Lung (tissue), 12 donors: ENCODE measurements around the gene SIK3. TPM values are rescaled to one million over a fixed set of nuclear protein-coding genes. Genes with fewer than 3 reads are reported as not detected.

Experiments
- ATAC-seq: fragments of 200-7000 bp; cut with Tn5 transposase; one replicate; pipeline ENCODE4 v1.9.1; 2020; ENCODE audit warnings: moderate number of reproducible peaks; ENCODE audit not compliant: insufficient read depth, low FRiP score
- DNase-seq, 3 donors: peaks; one replicate each; pipeline ENCODE4 v3.0.0-alpha.2; 2013 to 2017
- H3K27ac ChIP-seq, 2 donors: one replicate each; pipeline ENCODE4 v1.5.1; 2013; ENCODE audit warnings: mild to moderate bottlenecking in 2 of 2, moderate library complexity in 2 of 2, control low read depth in 1 of 2, inconsistent platforms in 1 of 2, low read depth in 1 of 2, low read length in 1 of 2
- H3K27me3 ChIP-seq, 3 donors: one replicate each; pipeline ENCODE4 v1.5.1; 2013; ENCODE audit warnings: low read length in 2 of 3; ENCODE audit not compliant: control insufficient read depth in 3 of 3, insufficient read depth in 3 of 3
- H3K36me3 ChIP-seq, 4 donors: one replicate each; pipeline ENCODE4 v1.5.1; 2013; ENCODE audit warnings: low read length in 4 of 4, mild to moderate bottlenecking in 1 of 4, moderate library complexity in 1 of 4; ENCODE audit not compliant: control insufficient read depth in 4 of 4, insufficient read depth in 4 of 4
- H3K4me1 ChIP-seq, 5 donors: one replicate each; pipeline ENCODE4 v1.5.1; 2013; ENCODE audit warnings: low read length in 5 of 5, mild to moderate bottlenecking in 2 of 5, moderate library complexity in 1 of 5; ENCODE audit not compliant: control insufficient read depth in 5 of 5, insufficient read depth in 5 of 5
- H3K4me3 ChIP-seq: one replicate; pipeline ENCODE4 v1.5.1; 2013; ENCODE audit warnings: mild to moderate bottlenecking, control low read depth, moderate library complexity
- H3K9ac ChIP-seq, 2 donors: one replicate each; pipeline ENCODE4 v1.5.1; 2013; ENCODE audit warnings: low read length in 2 of 2, control low read depth in 1 of 2; ENCODE audit not compliant: insufficient read depth in 1 of 2
- H3K9me3 ChIP-seq, 4 donors: one replicate each; pipeline ENCODE4 v1.5.1; 2013; ENCODE audit warnings: low read length in 3 of 4, mild to moderate bottlenecking in 1 of 4, moderate library complexity in 1 of 4; ENCODE audit not compliant: control insufficient read depth in 4 of 4, insufficient read depth in 3 of 4
- CTCF ChIP-seq: IDR thresholded peaks from 2 replicates; pipeline ENCODE4 v1.5.1; 2012; ENCODE audit warnings: mild to moderate bottlenecking; ENCODE audit errors: control extremely low read depth, extremely low read depth
- WGBS, 2 donors: extraction: QIAGEN DNeasy Blood & Tissue Kit; methylation state at CpG; one replicate each; pipeline ENCODE4 v1.1.7; 2013; 5-methylcytosine and 5-hydroxymethylcytosine counted together
- polyA plus RNA-seq, 2 donors: library from polyadenylated mRNA; stranded (reverse); fragments of 200-250 nt; gene quantifications; one replicate each; pipeline ENCODE4 v1.2.1, GENCODE V29; 2013
- total RNA-seq, 2 donors: library from RNA; depleted of rRNA in 1 of 2; stranded (reverse); fragments of >200 nt in 1 of 2; gene quantifications; one replicate each; pipeline ENCODE4 v1.2.1, GENCODE V29; 2014 to 2021
- donor health status: control.
- donor health status: control.
- donor health status: Bipolar disorder and iron deficiency.
- donor health status: healthy.
- donor health status: DM: yes; HTN: yes; CAD: no.

SIK3 gene
- total and polyA plus RNA-seq, 4 donors = 9.0 to 43.4 (median 29.6) TPM

DNA sequence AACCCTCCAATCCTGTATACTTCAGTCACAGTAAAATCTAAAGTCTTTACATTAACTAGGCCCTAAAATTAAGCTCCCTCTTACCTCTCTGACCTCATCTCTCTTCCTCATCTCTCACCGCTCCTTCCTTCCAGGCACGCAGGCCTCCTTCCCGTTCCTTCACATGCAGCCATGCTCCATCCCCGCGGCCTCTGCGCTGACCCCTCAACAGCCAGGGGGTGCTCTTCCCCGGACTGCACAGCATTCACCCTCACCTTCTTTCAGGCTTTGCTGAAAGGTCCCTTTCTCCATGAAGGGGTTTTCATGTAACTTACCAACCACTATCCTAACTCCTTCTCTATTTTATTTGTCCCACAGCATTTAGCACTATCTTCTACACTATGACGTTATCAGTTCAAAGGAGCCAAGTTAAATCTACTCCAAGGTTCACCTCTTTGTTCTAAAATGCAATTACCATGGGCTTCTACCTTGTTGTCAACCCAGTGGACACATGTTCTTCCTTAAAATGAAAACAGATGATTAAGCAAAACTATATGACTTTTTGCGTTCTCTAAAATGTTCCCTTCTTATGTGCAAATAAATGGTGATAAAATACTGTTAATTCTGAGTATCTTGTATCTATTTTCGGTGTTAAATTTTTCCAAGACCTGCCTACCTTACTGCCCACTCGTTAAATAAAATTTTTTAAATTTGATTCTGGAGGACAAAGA, 203.0 kb downstream of the SIK3 start:
- peak in 2 of 3 donors; percentile 23 to 25 for DNase-seq
- WGBS, 2 donors = 31 to 62% methylated on average over 11 of the region's 11 CpGs
- Histone ChIP-seq H3K9me3 (no peaks in the 10 kb centered on the region), H3K4me1 (peaks cover 0 to 9% (median 0%) of the 10 kb centered on the region in 5 donors), H3K27me3 (no peaks in the 10 kb centered on the region), H3K36me3 (peaks cover 11 to 25% (median 20%) of the 10 kb centered on the region in 4 donors), H3K27ac (no peak overlapping the region), H3K9ac (no peak overlapping the region), H3K4me3 (no peak overlapping the region)
- TF ChIP-seq CTCF = no peak
- no peak for ATAC-seq

DNA sequence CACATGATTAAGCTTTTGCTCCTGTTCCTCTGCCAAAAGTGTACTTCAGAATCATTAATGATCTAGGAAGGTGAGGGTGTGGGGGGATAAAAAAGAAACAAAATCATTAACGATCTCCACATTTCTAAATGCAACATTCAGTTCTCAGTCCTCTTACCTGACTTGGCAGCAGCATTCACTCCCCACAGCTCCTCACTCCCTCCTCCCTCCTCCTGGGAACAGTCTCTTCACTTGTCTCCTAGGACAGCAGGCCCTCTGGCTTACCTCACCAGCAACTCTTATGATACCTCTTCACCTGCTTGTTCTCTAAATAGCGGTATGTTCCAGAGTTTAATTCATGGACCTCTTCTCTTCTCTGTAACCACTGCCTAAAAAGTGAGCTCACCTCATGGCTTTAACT, 204.3 kb downstream of the SIK3 start:
- no peak overlapping the region for H3K4me3 ChIP-seq
- peaks cover 0 to 14% (median 0%) of the 10 kb centered on the region in 5 donors for H3K4me1 ChIP-seq
- no peaks in the 10 kb centered on the region for H3K27me3 ChIP-seq
- DNase-seq (no peak), ATAC-seq (no peak)
- no peak overlapping the region for H3K9ac ChIP-seq
- WGBS, 2 donors = 81 to 94% methylated on average over 2 of the region's 2 CpGs
- H3K36me3 ChIP-seq = peaks cover 10 to 25% (median 20%) of the 10 kb centered on the region in 4 donors
- TF ChIP-seq CTCF = no peak
- no peak overlapping the region for H3K27ac ChIP-seq
- no peaks in the 10 kb centered on the region for H3K9me3 ChIP-seq

DNA sequence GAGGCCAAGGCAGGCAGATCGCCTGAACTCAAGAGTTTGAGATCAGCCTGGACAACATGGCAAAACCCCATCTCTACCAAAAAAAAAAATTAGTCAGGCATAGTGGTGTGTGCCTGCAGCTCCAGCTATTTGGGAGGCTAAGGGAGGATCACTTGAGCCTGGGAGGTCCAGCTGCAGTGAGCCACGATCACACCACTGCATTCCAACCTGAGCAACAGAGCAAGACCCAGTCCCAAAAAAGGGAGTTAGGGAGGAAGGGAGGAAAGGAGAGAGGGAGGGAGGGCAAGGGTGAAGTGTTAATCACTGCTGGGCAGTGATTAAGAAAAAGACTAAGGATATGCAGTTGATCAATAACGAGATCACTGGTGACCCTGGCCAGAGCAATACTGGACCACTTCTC, 204.8 kb downstream of the SIK3 start:
- TF ChIP-seq CTCF = no peak
- peaks cover 0 to 18% (median 0%) of the 10 kb centered on the region in 5 donors for H3K4me1 ChIP-seq
- H3K27ac ChIP-seq = no peak overlapping the region
- no peak overlapping the region for H3K9ac ChIP-seq
- no peaks in the 10 kb centered on the region for H3K27me3 ChIP-seq
- ATAC-seq = no peak
- no peak for DNase-seq
- no peak overlapping the region for H3K4me3 ChIP-seq
- WGBS, 2 donors = 92 to 98% methylated on average over 3 of the region's 3 CpGs
- H3K9me3 ChIP-seq = no peaks in the 10 kb centered on the region
- H3K36me3 ChIP-seq = peaks cover 10 to 25% (median 20%) of the 10 kb centered on the region in 4 donors

DNA sequence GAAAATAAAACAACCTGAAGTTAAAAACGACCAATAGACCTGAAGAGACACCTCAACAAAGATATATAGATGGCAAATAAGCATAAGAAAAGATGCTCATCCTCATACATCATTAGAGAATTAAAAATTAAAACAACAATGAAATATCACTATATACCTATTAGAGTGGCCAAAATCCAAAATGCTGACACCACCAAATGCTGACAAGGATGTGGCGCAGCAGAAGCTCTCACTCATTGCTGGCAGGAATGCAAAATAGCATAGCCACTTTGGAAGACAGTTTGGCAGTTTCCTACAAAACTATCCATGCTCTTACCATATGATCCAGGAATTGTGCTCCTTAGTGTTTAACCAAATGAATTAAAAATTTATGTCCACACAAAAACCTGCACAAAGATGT, 205.9 kb downstream of the SIK3 start:
- ATAC-seq = no peak
- Histone ChIP-seq H3K4me3 (no peak overlapping the region), H3K27ac (no peak overlapping the region), H3K27me3 (no peaks in the 10 kb centered on the region), H3K9me3 (no peaks in the 10 kb centered on the region), H3K36me3 (peaks cover 13 to 25% (median 20%) of the 10 kb centered on the region in 4 donors), H3K4me1 (peaks cover 0 to 24% (median 6%) of the 10 kb centered on the region in 5 donors), H3K9ac (no peak overlapping the region)
- no peak for DNase-seq
- 88% methylated on average over 2 of the region's 2 CpGs for WGBS, 2 donors
- no peak for TF ChIP-seq CTCF
